Occipital lobe (tissue), 2 donors: ENCODE results near the gene FAM181B. TPM values are rescaled to one million over a fixed set of nuclear protein-coding genes. Genes with fewer than 3 reads are reported as not detected.
"Not testable (repeated sequence)": the region's sequence is repeated elsewhere in the genome, so short reads cannot be mapped to it uniquely, and the experiment has no call there.

Experiments used
- DNase-seq: peaks from one replicate; lab custom pipeline; 2025; lab: John Stamatoyannopoulos, UW
- total RNA-seq: library from RNA; depleted of rRNA; stranded (reverse); fragments of >200 nt; gene quantifications from one replicate; pipeline ENCODE4 v1.2.3, GENCODE V29; 2014

The FAM181B gene
- total RNA-seq, 1 donor from 2014 or later, result 9.7 TPM

DNA sequence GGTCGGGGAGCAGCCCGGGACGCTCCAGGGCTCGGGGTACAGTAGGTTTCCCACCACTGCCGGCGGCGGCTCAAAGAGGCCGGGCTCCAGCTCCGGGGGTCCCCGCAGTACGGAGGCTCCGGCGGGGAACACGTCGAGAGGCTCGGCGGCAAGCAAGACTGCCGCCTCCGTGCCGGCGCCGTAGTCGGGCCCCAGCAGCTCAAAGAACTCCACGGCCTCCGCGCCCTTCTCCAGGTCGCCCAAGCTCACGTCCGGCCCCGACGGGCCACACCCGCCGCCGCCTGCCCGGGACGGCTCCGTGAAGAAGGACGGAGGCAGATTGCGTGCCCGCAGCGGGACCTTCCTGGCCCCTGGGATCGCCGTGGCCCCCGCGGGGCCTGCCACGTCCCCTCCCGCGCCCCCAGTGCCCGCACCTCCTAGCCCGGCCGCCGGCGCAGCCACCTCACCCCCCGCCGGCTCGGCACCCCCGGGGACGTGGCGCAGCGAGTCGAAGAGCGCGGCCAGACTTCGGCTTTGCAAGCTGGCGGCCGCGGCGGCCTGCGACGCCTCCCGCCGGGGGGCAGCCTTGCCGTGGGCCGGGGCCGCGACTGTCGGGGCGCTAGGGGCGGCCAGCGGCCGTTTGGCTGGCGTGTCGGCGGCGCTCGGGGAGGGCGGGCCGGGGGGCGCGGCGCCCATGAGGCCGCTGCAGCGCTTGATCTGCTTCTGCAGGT is 775 bp downstream of the FAM181B start:
- no peak for DNase-seq

DNA sequence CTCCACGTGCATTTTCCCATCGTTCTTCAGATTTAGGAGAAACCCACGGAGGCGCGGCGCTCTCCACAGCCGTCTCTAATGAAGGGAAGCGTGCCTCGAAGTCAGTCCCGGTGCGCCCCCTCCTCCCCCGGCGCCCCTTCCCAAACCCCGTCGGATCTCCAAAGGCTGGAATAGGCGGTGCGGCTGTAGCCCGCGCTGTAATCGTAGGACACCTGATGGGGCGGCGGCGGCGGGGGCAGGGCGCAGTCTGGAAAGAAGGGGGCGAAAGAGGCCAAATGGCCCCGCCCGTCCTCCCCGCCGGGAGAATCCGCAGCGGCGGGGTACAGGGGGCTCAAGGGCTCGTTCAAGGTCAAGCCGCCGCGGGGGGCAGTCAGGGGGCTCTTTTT is 1.3 kb downstream of the FAM181B start:
- no peak for DNase-seq

DNA sequence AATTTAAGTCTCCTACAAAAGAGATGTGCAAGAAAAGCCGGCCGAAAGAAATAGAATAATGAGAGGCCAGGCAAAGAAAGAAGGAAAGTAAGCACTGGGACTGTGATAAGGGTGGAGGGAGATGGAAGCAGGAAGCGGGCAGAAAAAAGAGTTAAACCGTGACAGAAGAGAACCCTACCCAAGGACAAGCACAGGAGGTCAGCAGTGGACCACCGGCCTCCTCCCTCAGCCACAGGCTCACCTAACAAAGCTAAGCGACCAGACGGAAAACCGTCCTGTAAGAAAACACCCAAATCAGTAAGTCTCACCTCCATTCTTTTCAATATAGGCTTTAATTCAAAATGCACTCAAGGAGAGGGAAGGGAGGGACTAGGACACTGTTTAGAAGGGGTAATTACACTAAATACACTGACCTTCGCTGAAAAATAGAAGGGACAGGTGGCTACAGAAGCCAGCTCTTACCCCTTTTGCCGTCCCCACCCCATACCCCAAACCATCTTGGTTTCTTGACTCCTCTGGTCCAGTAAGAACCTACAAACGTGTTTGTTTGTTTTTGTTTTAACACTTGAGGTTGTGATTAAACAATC is 1.9 kb downstream of the FAM181B start:
- DNase-seq, result no peak

DNA sequence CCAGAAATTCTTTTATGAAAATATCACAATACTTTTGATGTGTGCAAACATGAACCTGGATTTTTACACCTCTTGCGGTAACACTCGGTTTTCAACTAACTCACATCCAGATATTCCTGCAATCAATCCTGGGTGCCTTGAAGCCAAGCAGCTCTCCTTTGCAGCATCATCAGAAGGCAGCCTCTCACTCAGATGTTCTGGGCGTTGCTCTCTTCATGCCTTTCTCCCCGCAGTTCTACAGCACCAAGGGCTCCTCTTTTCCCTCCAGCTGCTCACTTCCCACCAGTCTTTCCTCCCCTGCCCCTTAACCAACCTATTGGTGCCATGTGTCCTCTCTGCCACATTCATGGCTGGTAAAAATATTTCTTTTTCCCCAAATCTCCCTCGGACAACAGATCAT is 2.9 kb downstream of the FAM181B start:
- DNase-seq, result no peak

DNA sequence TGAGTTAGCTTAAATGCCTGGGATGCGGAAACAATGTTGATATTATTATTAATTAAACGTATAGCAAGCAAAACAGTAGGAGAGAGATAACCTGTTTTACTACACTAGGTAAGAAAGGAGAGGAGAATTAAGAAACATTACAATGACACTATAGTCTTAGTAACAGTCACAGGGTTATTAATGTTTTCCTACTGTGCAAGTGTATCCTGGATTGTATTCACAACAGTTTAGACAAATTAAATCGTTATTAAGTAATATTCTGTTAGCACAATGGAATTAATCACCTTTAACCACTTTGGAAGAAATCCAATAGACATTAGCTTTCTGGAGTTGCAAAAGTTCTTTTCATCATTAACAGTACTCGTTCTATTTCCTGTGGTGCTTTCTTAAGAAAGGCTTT is 3.4 kb downstream of the FAM181B start:
- DNase-seq, result no peak

DNA sequence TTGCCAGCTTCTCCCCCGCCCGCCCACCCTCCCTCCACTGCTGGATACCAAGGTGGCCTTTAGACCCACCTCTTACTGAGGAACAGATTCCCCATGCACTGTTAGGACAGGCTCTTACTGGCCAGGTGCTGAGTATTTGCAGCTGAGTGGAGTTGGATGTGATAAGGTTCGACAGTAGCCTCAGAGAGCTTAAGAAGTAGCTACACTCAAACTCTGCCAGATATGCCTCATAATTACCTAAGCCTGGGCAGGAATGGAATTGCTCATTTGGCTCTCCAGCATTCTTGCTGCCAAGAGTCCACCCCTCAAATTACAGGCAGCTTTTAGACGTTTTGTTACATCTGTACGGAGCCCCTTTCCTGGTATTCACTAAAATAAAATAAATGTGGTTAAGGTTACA is 9.6 kb downstream of the FAM181B start:
- DNase-seq, result no peak

DNA sequence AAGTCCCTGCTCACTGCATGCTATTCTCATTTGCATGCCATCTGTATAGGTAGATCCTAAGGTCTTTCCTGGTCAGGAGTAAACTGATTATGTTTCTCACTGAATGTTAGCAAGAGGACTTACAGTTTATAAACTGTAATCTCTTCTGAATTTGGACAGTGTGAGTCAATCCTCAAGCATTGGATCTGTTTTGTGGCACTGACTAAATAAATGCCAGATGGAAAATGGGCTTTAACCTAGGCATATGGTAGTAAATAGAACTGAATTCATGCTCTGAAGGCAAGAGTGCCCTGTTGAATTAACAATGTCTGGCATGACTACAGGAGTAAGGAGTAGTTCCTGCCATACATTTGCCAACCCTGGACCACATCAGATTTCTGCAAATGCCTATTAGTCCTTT is 11.4 kb downstream of the FAM181B start:
- no peak for DNase-seq

DNA sequence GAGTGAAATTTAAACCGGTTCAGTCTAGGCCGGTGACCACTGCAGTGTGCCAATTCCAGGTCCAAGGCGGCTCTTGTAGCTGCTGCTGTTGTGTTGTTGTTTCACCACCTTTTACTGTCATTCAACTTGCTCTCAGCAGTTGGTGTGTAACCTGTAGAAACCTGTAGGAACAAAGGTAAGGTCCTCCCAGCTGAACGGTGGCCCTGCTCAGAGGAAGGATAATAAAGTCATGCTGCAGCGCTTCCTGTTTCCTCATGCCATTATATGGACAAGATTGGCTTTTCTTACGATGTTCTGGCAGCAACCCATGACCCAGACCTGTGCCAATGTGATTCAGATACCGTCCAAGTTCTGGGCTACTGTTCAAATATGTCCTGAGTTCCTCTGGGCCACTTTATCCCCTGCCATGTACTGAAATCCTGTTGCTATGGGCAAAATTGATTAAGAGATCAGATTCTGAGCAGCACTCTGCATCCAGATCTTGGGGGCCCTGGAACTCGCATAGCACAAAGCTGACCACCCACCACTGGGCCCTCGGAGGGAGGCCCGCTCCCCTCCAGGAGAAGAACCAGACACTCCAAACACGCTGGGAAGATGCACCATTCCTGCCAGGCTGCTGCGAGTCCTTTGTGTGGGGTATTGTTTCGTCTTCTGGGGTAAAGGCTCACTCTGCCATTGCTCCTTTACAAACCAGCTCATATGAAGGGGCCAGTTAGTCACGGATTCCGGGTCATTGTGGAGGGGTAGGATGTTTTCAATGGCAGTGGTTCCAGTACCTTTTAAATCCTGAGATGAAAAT is 13.2 kb downstream of the FAM181B start:
- no peak for DNase-seq

DNA sequence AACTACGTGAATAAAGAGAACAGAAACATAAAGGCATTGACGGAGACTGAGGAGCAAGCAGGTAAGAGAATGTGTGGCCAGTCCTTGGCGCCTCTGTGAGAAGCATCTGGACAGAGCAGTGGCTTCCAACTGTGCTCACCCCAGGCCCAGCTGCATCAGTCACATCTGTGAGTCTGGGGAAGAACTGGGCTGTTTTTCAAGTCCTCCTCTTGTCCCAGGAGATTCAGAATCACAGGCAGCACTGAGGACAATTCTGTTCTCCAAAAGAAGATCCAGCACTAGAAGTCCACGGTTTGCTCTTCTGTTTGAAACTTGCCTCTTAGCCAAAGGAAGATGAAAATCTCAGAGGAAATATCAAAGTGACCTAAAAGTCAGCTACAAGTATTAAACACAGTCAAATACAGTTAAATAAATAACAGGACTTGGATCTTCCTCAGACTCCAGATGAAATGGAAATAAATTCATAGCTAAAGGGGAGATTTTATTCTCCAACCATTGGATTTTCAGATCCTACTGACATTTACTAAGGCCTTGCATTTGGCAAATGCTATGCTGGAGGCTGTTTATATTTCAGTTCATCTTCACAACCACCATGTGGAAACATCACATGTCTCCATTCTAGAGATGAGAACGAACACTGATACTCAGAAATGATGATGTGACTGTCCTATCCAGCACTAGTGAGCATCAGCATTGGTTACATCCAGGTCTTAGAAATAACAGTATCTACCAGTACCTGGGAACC is 14.1 kb downstream of the FAM181B start:
- DNase-seq, result peak; percentile 47

DNA sequence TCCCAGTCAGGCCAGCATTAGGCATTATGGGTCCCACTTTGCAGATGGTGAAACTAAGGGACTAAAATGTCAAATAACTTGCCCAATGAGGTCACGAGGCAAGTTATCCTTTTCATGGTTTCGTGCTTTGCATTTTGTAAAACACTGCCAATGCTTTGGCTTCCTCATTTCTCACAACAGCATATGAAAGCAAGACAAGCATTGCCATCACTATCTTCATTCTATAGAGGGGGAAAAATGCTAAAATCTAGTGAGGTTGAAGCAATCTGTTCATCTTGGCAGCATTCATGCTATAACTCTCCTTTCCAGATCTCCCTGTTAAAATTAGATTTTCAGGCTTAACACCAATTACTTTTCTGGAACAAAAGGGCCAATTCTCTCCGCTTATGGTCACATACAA is 14.8 kb downstream of the FAM181B start:
- no peak for DNase-seq

DNA sequence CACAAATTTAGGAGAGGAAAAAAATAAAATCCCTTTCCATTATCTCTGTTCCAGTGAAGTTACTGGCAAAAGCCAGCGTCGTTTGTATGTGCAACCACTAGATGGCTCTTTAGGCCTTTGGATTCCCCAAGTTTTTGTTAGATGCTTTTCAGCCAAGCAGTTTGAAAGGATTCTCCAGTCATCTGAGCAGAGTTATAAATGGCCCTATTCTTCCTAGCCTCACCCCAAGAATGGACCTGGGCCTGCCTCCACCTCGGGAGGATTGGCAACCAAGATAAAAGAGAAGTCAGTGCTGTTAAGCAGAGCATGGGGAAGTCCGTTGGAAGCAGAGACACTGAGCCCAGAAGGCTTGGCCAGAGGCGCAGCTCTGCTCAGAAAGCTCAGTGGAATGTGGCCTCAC is 15.4 kb downstream of the FAM181B start:
- DNase-seq, result peak; percentile 56

DNA sequence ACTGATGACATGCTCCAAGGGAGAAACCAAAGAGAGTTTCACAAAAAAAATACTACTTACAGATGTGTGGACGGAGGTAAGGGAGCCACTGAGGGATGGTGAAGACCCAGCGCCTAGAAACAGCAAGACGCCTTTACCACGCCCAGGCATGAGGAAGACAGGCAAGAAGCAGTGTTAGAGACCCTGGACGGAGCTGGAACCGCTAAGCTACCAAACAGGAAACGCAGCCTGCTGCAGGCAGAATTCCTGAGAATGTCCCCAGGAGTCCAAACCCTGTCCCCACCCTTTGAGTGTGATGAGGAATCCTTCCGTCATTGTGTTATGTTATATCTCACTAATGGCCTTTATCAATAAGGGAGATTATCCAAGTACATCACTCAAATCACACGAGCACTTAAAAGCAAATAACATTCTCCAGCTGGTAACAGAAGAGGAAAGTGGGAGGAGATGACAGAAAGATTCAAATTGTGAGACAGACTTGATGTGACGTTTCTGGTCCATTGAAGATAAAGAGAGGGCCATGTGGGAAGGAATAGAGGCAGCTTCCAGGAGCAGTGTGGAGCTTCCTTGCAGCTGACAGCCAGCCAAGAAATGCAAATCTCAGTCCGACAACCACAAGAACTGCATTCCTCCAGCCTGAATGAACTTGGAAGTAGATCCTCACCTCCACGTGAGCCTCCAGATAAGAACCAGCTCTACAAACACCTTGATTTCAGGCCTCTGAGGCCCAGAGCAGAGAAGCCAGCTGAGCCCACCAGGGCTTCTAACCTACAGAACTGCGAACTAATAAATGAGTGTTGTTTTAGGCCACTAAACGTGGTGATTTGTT is 19.1 kb downstream of the FAM181B start:
- DNase-seq, result no peak

DNA sequence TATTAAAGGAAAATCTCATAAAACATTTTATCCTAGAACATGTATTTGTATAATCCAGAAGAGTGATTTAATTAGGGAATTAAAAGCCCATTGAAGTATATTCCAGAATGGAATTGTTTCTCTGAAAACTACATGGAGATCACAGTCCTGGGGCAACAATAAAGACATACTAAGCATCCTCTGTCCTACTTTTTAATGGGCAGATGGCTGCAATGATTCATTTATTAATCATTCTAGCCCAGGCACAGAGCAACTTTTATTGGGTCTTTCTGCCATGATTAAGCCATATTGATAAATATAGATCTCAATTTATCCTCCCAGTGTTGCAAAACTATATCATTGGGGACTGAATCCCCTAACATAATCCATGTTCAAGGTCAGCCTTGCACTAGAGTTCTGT is 22.0 kb downstream of the FAM181B start:
- no peak for DNase-seq

DNA sequence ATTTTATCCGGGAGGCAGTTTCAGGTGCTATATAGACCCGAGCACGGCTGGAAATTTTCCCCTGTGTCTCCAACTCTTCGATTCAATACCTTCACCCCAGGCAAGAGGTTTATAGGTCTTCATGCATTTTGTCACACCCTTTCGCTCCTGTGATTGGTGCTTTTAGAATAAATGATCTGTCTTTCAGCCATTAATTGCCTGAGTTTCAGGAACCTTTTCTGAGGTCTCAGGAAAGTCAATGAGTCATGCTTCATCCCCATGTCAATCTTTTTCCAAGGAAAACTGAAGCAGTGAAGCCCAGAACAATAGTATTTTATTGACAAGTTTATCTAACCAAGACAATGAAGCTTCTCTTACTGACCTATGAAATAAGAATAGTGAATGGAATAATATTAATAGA is 29.9 kb downstream of the FAM181B start:
- no peak for DNase-seq

DNA sequence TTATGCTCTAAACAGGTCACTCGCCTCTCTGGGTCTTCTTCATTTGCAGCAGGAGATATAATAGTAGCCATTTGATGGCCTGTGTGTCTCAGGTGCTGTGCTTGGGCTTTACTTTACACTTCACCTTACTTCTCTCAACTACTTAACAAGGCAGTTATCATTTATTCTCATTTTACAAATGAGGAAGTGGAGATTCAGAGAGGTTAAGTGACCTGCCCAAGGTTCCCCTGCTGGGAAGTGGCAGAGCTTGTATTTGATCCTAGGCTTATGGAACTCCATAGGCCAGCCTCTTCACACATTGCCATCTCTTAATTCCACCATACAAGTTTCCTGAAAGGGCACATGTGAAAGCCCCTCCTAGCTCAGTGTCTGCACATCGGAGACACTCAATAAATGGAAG is 30.4 kb downstream of the FAM181B start:
- DNase-seq, result no peak

DNA sequence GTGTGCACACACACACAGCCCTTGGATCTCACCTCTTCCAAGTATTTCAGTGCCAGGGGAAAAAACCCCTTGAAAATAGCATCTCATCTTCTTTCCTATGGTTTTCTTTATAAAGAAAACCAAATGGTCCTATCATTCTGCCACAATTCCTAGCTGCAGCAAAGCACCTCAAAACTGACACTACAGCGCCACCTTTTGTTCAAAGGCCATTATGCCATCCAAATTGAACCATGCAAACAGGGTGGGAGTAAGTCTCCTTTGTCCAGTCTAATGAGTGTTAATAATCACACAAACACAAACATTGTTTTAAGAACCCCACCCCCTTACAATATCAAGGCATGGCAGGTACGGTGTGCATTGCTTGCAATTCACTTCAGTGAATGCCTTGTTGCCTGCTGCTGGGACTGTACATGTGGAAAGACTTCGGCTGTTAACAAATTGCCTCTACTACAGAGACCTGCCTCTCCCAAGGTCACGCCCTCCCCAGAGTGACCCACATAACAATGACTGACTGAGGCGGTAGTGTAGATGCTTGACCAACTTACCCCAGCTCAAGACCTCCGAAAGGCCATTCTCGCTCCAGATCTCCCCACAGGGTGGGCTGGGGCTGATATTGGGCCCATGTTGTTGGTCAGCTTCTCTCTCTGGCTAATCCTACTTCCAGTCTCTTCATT is 31.7 kb downstream of the FAM181B start:
- no peak for DNase-seq

DNA sequence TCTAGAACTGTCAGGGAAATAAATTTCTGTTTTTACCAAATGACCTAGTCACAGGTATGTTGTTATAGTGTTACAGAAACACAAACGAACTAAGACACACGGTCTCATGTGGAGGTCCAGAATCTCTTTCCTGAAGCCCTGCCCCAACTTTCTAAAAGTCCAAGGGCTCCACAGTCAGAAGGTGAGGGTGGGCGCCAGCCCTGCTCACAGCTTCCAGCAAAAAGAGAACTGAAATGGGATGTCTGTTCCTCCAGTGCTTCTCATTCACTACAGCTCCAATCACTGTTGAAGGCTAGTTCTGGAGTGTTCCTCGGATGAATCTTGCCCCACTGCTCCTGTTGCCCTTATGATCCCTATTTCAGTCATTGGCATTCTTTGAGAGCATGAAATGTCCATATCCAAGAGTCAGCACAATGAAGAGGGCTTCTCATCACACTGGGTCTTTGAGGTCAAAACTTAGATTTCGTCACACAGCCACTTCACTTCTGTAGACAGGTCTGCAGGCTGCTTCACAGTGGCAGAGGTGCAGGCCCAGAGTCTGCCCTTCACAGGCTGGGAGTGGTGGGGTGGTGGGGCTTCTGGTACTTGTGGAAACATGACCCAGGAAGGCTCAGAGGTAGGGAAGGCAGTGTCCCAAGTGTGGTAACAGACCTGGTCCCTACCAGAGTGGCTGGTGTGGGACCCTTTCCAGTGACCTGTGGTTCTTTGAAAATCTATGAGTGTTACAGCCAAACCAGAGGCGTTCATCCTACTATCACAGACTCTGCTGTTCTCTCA is 34.9 kb downstream of the FAM181B start:
- no peak for DNase-seq

DNA sequence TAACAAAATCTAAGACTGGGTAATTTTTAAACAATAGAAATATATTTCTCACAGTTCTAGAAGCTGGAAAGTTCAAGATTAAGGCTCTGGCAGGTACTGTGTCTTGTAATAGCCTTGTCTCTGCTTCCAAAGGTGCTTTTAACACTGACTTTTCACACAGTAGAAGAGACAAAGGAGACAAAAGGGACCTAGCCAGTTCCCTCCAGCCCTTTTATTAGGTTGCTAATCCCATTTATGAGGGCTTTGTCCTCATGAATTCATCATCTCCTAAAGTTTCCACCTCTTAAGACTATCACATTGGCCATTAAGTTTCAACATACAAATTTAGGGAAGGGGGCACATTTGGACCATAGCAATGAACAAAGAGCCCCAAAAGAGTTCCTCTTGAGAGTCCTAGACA is 40.7 kb downstream of the FAM181B start:
- DNase-seq, result no peak

DNA sequence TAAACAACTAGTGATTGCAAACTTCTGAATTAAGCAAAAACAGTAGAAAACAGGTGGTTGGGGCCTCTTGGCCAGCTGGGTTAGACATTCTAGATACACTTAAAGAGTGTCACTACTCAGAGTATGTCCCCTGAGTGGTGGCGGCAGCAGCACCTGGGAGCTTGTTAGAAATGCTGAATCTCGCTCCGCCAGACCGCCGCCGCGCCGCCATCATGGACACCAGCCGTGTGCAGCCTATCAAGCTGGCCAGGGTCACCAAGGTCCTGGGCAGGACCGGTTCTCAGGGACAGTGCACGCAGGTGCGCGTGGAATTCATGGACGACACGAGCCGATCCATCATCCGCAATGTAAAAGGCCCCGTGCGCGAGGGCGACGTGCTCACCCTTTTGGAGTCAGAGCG is 44.3 kb downstream of the FAM181B start:
- not testable (repeated sequence) for DNase-seq

DNA sequence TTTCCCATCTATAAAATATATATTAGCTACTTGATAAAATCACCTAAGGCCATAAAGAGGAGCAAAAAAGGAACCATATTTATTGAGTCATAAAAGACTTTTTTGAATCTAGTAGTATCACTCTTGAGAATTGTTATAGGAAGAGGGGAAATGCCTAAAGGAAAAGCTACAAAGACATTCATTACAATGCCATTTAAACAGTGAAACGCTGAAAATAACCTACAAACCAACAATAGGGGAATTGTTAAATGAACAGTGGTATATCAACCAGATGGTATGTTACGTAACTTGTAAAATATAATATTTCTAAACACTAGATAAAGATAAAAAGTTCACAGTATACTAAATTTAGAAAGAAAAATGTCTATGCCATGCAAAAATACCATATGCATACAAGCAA is 47.5 kb downstream of the FAM181B start:
- DNase-seq, result no peak
